ENCODE measurements around the gene LPGAT1.
"Not testable (repeated sequence)": the region's sequence is repeated elsewhere in the genome, so short reads cannot be mapped to it uniquely, and the experiment has no call there.

Gene LPGAT1

GRCh38 chr1:211830328-211831142 is at the start of gene LPGAT1:
TSS of gene LPGAT1 (minus strand) at chr1:211830763. CDS start at chr1:211829296, 1,467 bp downstream.
- peak; percentile 42 to 50 for DNase-seq (ENCODE audit: low read depth in 1 of 2, low spot score in 1 of 2)

- no peak for DNase-seq (ENCODE audit: low read depth in 1 of 2, low spot score in 1 of 2)
Measured at GRCh38 chr1:211879475-211879874, 48.9 kb upstream of the LPGAT1 start.

- no peak for DNase-seq (ENCODE audit: low read depth in 1 of 2, low spot score in 1 of 2)
Measured at GRCh38 chr1:211876851-211877590, 46.5 kb upstream of the LPGAT1 start.

GRCh38 chr1:211875541-211875940 is 45.0 kb upstream of the LPGAT1 start:
- DNase-seq (ENCODE audit: low read depth in 1 of 2, low spot score in 1 of 2), result no peak

- no peak for DNase-seq (ENCODE audit: low read depth in 1 of 2, low spot score in 1 of 2)
Measured at GRCh38 chr1:211874521-211875347, 44.2 kb upstream of the LPGAT1 start.

- DNase-seq (ENCODE audit: low read depth in 1 of 2, low spot score in 1 of 2), result not testable (repeated sequence)
Measured at GRCh38 chr1:211873731-211874130, 43.2 kb upstream of the LPGAT1 start.

GRCh38 chr1:211870156-211870555 is 39.6 kb upstream of the LPGAT1 start:
- DNase-seq (ENCODE audit: low read depth in 1 of 2, low spot score in 1 of 2), result no peak

GRCh38 chr1:211865180-211865579 is 34.6 kb upstream of the LPGAT1 start:
- DNase-seq (ENCODE audit: low read depth in 1 of 2, low spot score in 1 of 2), result no peak

GRCh38 chr1:211859405-211859804 is 28.8 kb upstream of the LPGAT1 start:
- DNase-seq (ENCODE audit: low read depth in 1 of 2, low spot score in 1 of 2), result no peak

GRCh38 chr1:211851174-211851573 is 20.6 kb upstream of the LPGAT1 start:
- DNase-seq (ENCODE audit: low read depth in 1 of 2, low spot score in 1 of 2), result no peak

- no peak for DNase-seq (ENCODE audit: low read depth in 1 of 2, low spot score in 1 of 2)
Measured at GRCh38 chr1:211843507-211844298, 13.1 kb upstream of the LPGAT1 start.

GRCh38 chr1:211843018-211843417 is 12.5 kb upstream of the LPGAT1 start:
- no peak for DNase-seq (ENCODE audit: low read depth in 1 of 2, low spot score in 1 of 2)

GRCh38 chr1:211842518-211842917 is 12.0 kb upstream of the LPGAT1 start:
- no peak for DNase-seq (ENCODE audit: low read depth in 1 of 2, low spot score in 1 of 2)

- DNase-seq (ENCODE audit: low read depth in 1 of 2, low spot score in 1 of 2), result no peak
Measured at GRCh38 chr1:211839106-211839505, 8.5 kb upstream of the LPGAT1 start.

- no peak for DNase-seq (ENCODE audit: low read depth in 1 of 2, low spot score in 1 of 2)
Measured at GRCh38 chr1:211833174-211833820, 2.7 kb upstream of the LPGAT1 start.

- DNase-seq (ENCODE audit: low read depth in 1 of 2, low spot score in 1 of 2), result no peak
Measured at GRCh38 chr1:211832661-211833060, 2.1 kb upstream of the LPGAT1 start.

- DNase-seq (ENCODE audit: low read depth in 1 of 2, low spot score in 1 of 2), result no peak
Measured at GRCh38 chr1:211831558-211832323, 1.2 kb upstream of the LPGAT1 start.

- no peak for DNase-seq (ENCODE audit: low read depth in 1 of 2, low spot score in 1 of 2)
Measured at GRCh38 chr1:211830055-211830327, 572 bp downstream of the LPGAT1 start.

GRCh38 chr1:211829343-211830054 is 1.1 kb downstream of the LPGAT1 start:
- DNase-seq (ENCODE audit: low read depth in 1 of 2, low spot score in 1 of 2), result no peak
